ENCODE measurements around the gene SLC49A4.

GRCh38 chr3:122890720-122891220 lies 95.9 kb downstream of the SLC49A4 start:
- TF ChIP-seq CTCF (IDR thresholded peaks at IDR 0.05): no peak
- no peak for TF ChIP-seq POLR2AphosphoS5 (IDR thresholded peaks at IDR 0.05)

Data from gastroesophageal sphincter (tissue), 3 donors.